ENCODE measurements around the gene CTNNA2. TPM values are rescaled to one million over a fixed set of nuclear protein-coding genes. Genes with fewer than 3 reads are reported as not detected.

The CTNNA2 gene
- total RNA-seq, 1 donor from 2014 or later: 2.9 TPM

GRCh38 chr2:79792090-79792489, 279.2 kb downstream of the CTNNA2 start:
- Mint-ChIP-seq H3K27ac (ENCODE audit: unreplicated experiment) (no peak overlapping the region), H3K4me3 (no peak overlapping the region)
- TF ChIP-seq CTCF (conservative IDR thresholded peaks at IDR 0.05): no peak

GRCh38 chr2:79793006-79793405, 280.2 kb downstream of the CTNNA2 start:
- Mint-ChIP-seq H3K4me1 (peaks cover 5% of the 10 kb centered on the region), H3K27ac (ENCODE audit: unreplicated experiment) (no peak overlapping the region), H3K36me3 (ENCODE audit: low read depth) (no peaks in the 10 kb centered on the region), H3K4me3 (no peak overlapping the region), H3K9me3 (no peaks in the 10 kb centered on the region), H3K27me3 (ENCODE audit: low read depth) (no peaks in the 10 kb centered on the region)
- no peak for TF ChIP-seq CTCF (conservative IDR thresholded peaks at IDR 0.05)
- DNase-seq (ENCODE audit: low read depth, low spot score): no peak

More at GRCh38 chr2:79792090-79792489, 279.2 kb downstream of the CTNNA2 start:
- Mint-ChIP-seq H3K9me3 (no peaks in the 10 kb centered on the region), H3K27me3 (ENCODE audit: low read depth) (no peaks in the 10 kb centered on the region), H3K36me3 (ENCODE audit: low read depth) (no peaks in the 10 kb centered on the region), H3K4me1 (peaks cover 5% of the 10 kb centered on the region)
- DNase-seq (ENCODE audit: low read depth, low spot score): no peak

GRCh38 chr2:79796641-79797040, 283.8 kb downstream of the CTNNA2 start:
- no peak overlapping the region for H3K27ac Mint-ChIP-seq (ENCODE audit: unreplicated experiment)
- H3K4me1 Mint-ChIP-seq: peaks cover 10% of the 10 kb centered on the region
- no peak for DNase-seq (ENCODE audit: low read depth, low spot score)
- H3K27me3 Mint-ChIP-seq (ENCODE audit: low read depth): no peaks in the 10 kb centered on the region
- TF ChIP-seq CTCF (conservative IDR thresholded peaks at IDR 0.05): no peak
- no peaks in the 10 kb centered on the region for H3K9me3 Mint-ChIP-seq
- no peak overlapping the region for H3K4me3 Mint-ChIP-seq
- no peaks in the 10 kb centered on the region for H3K36me3 Mint-ChIP-seq (ENCODE audit: low read depth)

- peaks cover 10% of the 10 kb centered on the region for H3K4me1 Mint-ChIP-seq
- no peak overlapping the region for H3K4me3 Mint-ChIP-seq
- no peak for TF ChIP-seq CTCF (conservative IDR thresholded peaks at IDR 0.05)
Measured at GRCh38 chr2:79798776-79799175, 285.9 kb downstream of the CTNNA2 start.

GRCh38 chr2:79799729-79800128, 286.9 kb downstream of the CTNNA2 start:
- H3K36me3 Mint-ChIP-seq (ENCODE audit: low read depth): no peaks in the 10 kb centered on the region
- no peak overlapping the region for H3K27ac Mint-ChIP-seq (ENCODE audit: unreplicated experiment)
- peaks cover 10% of the 10 kb centered on the region for H3K4me1 Mint-ChIP-seq
- no peaks in the 10 kb centered on the region for H3K27me3 Mint-ChIP-seq (ENCODE audit: low read depth)
- no peaks in the 10 kb centered on the region for H3K9me3 Mint-ChIP-seq
- no peak for DNase-seq (ENCODE audit: low read depth, low spot score)
- TF ChIP-seq CTCF (conservative IDR thresholded peaks at IDR 0.05): no peak
- H3K4me3 Mint-ChIP-seq: no peak overlapping the region

More at GRCh38 chr2:79798776-79799175, 285.9 kb downstream of the CTNNA2 start:
- H3K9me3 Mint-ChIP-seq: no peaks in the 10 kb centered on the region
- no peaks in the 10 kb centered on the region for H3K36me3 Mint-ChIP-seq (ENCODE audit: low read depth)
- DNase-seq (ENCODE audit: low read depth, low spot score): no peak
- no peaks in the 10 kb centered on the region for H3K27me3 Mint-ChIP-seq (ENCODE audit: low read depth)
- no peak overlapping the region for H3K27ac Mint-ChIP-seq (ENCODE audit: unreplicated experiment)

- Mint-ChIP-seq H3K4me3 (no peak overlapping the region), H3K4me1 (peaks cover 5% of the 10 kb centered on the region), H3K27me3 (ENCODE audit: low read depth) (no peaks in the 10 kb centered on the region), H3K36me3 (ENCODE audit: low read depth) (no peaks in the 10 kb centered on the region), H3K9me3 (no peaks in the 10 kb centered on the region), H3K27ac (ENCODE audit: unreplicated experiment) (no peak overlapping the region)
- TF ChIP-seq CTCF (conservative IDR thresholded peaks at IDR 0.05): no peak
- DNase-seq (ENCODE audit: low read depth, low spot score): no peak
Measured at GRCh38 chr2:79801082-79801481, 288.2 kb downstream of the CTNNA2 start.
